ENCODE data around the gene TSHR. TPM values are rescaled to one million over a fixed set of nuclear protein-coding genes. Genes with fewer than 3 reads are reported as not detected.

TSHR gene
- total and polyA plus RNA-seq, 2 of the 4 experiments (the other 2 are of a cell fraction): not detected

DNA sequence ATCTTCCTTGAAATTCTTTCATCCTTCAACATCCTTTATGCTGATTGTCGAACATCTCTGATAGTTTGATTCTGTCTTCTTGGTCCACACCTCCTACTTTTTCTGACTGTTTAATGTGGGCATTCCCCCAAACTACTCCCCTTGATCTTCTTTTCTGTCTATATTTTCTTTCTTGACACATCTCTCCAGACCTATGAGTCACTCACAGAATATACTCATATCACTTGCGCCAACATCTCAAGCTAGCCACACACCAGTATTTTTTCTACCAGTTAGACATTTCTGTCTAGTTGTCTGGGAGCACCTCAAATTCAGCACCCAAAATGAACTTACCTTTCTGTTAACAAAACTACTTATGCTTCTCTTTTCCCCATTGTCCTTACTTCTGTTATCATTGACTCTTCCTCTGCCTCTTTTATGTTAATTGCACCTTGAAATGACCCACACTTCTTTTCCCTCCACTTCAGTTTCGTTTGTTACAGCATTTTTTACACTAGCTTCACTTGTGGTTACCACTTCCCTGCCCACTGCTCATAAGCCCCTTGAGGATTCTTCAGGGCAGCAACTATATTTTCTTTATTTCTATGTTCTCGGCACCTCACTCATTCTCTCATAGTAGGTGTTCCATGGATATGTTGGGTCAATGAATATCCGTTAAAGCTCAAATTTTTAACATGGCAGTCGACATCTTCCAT is 33.5 kb downstream of the TSHR start:
- WGBS, 2 experiments (ENCODE audit: extremely low coverage in 2 of 2, insufficient read length in 1 of 2): 85% methylated on average over 2 of the region's 6 CpGs; no CpG with 5 or more reads in 1 of the 2 experiments
- Histone ChIP-seq H3K4me3 (ENCODE audit: insufficient read depth, low read depth, low read length) (no peak overlapping the region), H2BK120ac (ENCODE audit: low read depth, low read length) (no peak overlapping the region), H3K4ac (ENCODE audit: low read depth, low read length) (no peak overlapping the region), H4K91ac (ENCODE audit: insufficient read depth, low read depth, low read length) (no peak overlapping the region), H3K9me3 (ENCODE audit: control insufficient read depth, insufficient read depth, low read length) (no peaks in the 10 kb centered on the region), H2BK15ac (ENCODE audit: low read depth, low read length) (no peak overlapping the region), H3K9me1 (ENCODE audit: insufficient read depth, low read length) (no peaks in the 10 kb centered on the region), H3K18ac (ENCODE audit: low read depth, low read length) (no peak overlapping the region), H2AK5ac (ENCODE audit: low read depth, low read length) (no peak overlapping the region), H3K79me1 (ENCODE audit: low read depth in 1 of 2, low read length in 2 of 2) (no peaks in the 10 kb centered on the region), H4K20me1 (ENCODE audit: insufficient read depth, low read length) (no peaks in the 10 kb centered on the region), H3K27me3 (ENCODE audit: control insufficient read depth, insufficient read depth, low read length) (peaks cover 4% of the 10 kb centered on the region), H4K8ac (ENCODE audit: low read depth in 2 of 2, low read length in 2 of 2) (no peak overlapping the region), H3K56ac (ENCODE audit: extremely low read depth, insufficient read depth, low read length) (no peak overlapping the region), H3K9ac (ENCODE audit: low read depth, low read length) (no peak overlapping the region), H2AFZ (replicated peaks; ENCODE audit: low read length, poor library complexity) (no peak overlapping the region), H2BK20ac (ENCODE audit: low read depth, low read length) (no peak overlapping the region), H3K23ac (ENCODE audit: low read depth, low read length) (no peak overlapping the region), H2BK5ac (ENCODE audit: low read depth, low read length, poor library complexity, severe bottlenecking) (no peak overlapping the region), H3K4me1 (ENCODE audit: control insufficient read depth, insufficient read depth, low read length) (no peaks in the 10 kb centered on the region), H3K14ac (replicated peaks; ENCODE audit: low read depth, low read length) (no peak overlapping the region), H3K36me3 (ENCODE audit: control insufficient read depth, insufficient read depth, low read length) (no peaks in the 10 kb centered on the region), H4K5ac (ENCODE audit: low read depth, low read length) (no peak overlapping the region), H2AK9ac (replicated peaks; ENCODE audit: low read depth, low read length, poor library complexity) (no peak overlapping the region), H3K4me2 (ENCODE audit: low read depth, low read length) (no peak overlapping the region), H3K27ac (ENCODE audit: insufficient read depth, low read length) (no peak overlapping the region)
- ChIA-PET POLR2A (ENCODE audit: unreplicated experiment) (no interaction called here), CTCF (interaction anchor here (1.1 kb wide), 1 partner anchor 15 kb away, joined by 4 read pairs; no protein-coding TSS in a partner anchor)
- peak; percentile 30 for DNase-seq
- no TSS peak for BruUV-seq (replicated peaks)
- dilution Hi-C loops (cut with HindIII; ENCODE audit: low sequenced_read_pairs, unreplicated experiment): no loop called here
- no peak for ATAC-seq (ENCODE audit: low read depth)
- intact Hi-C loops (cut with micrococcal nuclease): loop anchor here (5.0 kb wide), 1 partner anchor 932 kb away; no protein-coding TSS in a partner anchor
- in situ Hi-C loops (cut with MboI; ENCODE audit: low sequenced_read_pairs): no loop called here
- TF ChIP-seq RAD21 (IDR thresholded peaks at IDR 0.05; ENCODE audit: low read length): no peak
- TF ChIP-seq MAFK (IDR thresholded peaks at IDR 0.05; ENCODE audit: low read depth, low read length): no peak
- TF ChIP-seq FOS (IDR thresholded peaks at IDR 0.05; ENCODE audit: low read depth, low read length): no peak; the same call in 1 of the 2 replicates
- TF ChIP-seq MAZ (IDR thresholded peaks at IDR 0.05; ENCODE audit: borderline replicate concordance, low read depth, low read length): no peak
- TF ChIP-seq SMC3 (IDR thresholded peaks at IDR 0.05; ENCODE audit: low read depth, low read length): no peak
- no peak for TF ChIP-seq USF2 (IDR thresholded peaks at IDR 0.05; ENCODE audit: low read depth, low read length)
- no peak for TF ChIP-seq RFX5 (IDR thresholded peaks at IDR 0.05; ENCODE audit: low read depth, low read length)
- TF ChIP-seq, protein P1, sequence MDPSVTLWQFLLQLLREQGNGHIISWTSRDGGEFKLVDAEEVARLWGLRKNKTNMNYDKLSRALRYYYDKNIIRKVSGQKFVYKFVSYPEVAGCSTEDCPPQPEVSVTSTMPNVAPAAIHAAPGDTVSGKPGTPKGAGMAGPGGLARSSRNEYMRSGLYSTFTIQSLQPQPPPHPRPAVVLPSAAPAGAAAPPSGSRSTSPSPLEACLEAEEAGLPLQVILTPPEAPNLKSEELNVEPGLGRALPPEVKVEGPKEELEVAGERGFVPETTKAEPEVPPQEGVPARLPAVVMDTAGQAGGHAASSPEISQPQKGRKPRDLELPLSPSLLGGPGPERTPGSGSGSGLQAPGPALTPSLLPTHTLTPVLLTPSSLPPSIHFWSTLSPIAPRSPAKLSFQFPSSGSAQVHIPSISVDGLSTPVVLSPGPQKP (IDR thresholded peaks at IDR 0.05; ENCODE audit: borderline replicate concordance, low read depth, low read length): no peak
- TF ChIP-seq CHD1 (IDR thresholded peaks at IDR 0.05; ENCODE audit: low read depth, low read length): no peak
- TF ChIP-seq MXI1 (IDR thresholded peaks at IDR 0.05; ENCODE audit: borderline replicate concordance, low read depth, low read length): no peak
- no peak for TF ChIP-seq RCOR1 (IDR thresholded peaks at IDR 0.05; ENCODE audit: insufficient replicate concordance, low read length)
- no peak for TF ChIP-seq POLR2A (IDR thresholded peaks at IDR 0.05; ENCODE audit: low read depth, low read length)
- TF ChIP-seq CEBPB (IDR thresholded peaks at IDR 0.05; ENCODE audit: low read depth, low read length): no peak
- TF ChIP-seq BHLHE40 (IDR thresholded peaks at IDR 0.05; ENCODE audit: low read depth, low read length): no peak
- TF ChIP-seq, protein P2, sequence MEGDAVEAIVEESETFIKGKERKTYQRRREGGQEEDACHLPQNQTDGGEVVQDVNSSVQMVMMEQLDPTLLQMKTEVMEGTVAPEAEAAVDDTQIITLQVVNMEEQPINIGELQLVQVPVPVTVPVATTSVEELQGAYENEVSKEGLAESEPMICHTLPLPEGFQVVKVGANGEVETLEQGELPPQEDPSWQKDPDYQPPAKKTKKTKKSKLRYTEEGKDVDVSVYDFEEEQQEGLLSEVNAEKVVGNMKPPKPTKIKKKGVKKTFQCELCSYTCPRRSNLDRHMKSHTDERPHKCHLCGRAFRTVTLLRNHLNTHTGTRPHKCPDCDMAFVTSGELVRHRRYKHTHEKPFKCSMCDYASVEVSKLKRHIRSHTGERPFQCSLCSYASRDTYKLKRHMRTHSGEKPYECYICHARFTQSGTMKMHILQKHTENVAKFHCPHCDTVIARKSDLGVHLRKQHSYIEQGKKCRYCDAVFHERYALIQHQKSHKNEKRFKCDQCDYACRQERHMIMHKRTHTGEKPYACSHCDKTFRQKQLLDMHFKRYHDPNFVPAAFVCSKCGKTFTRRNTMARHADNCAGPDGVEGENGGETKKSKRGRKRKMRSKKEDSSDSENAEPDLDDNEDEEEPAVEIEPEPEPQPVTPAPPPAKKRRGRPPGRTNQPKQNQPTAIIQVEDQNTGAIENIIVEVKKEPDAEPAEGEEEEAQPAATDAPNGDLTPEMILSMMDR (conservative IDR thresholded peaks at IDR 0.05; ENCODE audit: low read depth, low read length): no peak
